Natural killer cell treated with Interleukin-12 subunit alpha and Interleukin-12 subunit beta and Interleukin-15 and Interleukin-18, amount 100 ng/mL, for 72 hours (primary cell): ENCODE data around the gene SFMBT2. TPM values are rescaled to one million over a fixed set of nuclear protein-coding genes. Genes with fewer than 3 reads are reported as not detected.

Source experiments
- ATAC-seq, 2 donors: fragments of 150-1000 bp; cut with Tn5 transposase in 1 of 2; sonication (Bioruptor Pico), chemical (Tn5 transposase) in 1 of 2; 2 replicates each; pipeline ENCODE4 v1.10.0; 2021
- DNase-seq: peaks from one replicate; pipeline ENCODE4 v3.0.0; 2022; ENCODE audit warnings: low spot score
- H3K27ac Mint-ChIP-seq, 2 donors: 1 replicate in 1 of 2; 2 replicates in 1 of 2; pipeline ENCODE4 v1.8.0; 2022; ENCODE audit warnings: mixed read lengths in 2 of 2, mild to moderate bottlenecking in 1 of 2, moderate library complexity in 1 of 2
- H3K27me3 Mint-ChIP-seq, 2 donors: 1 replicate in 1 of 2; 2 replicates in 1 of 2; pipeline ENCODE4 v1.8.0; 2022; ENCODE audit warnings: mixed read lengths in 2 of 2
- H3K36me3 Mint-ChIP-seq: one replicate; pipeline ENCODE4 v1.8.0; 2022; ENCODE audit warnings: mixed read lengths
- H3K4me1 Mint-ChIP-seq, 2 donors: 1 replicate in 1 of 2; 2 replicates in 1 of 2; pipeline ENCODE4 v1.8.0; 2022; ENCODE audit warnings: low read depth in 2 of 2, mixed read lengths in 2 of 2, mild to moderate bottlenecking in 1 of 2
- H3K4me3 Mint-ChIP-seq: one replicate; pipeline ENCODE4 v1.8.0; 2022; ENCODE audit warnings: mixed read lengths
- H3K9me3 Mint-ChIP-seq: 2 replicates; pipeline ENCODE4 v1.8.0; 2022; ENCODE audit warnings: mixed read lengths
- total RNA-seq, 2 donors: library from RNA; stranded (reverse); gene quantifications; one replicate each; pipeline ENCODE4 v1.2.3, GENCODE V29; 2022

The SFMBT2 gene
- total RNA-seq = 100 to 1,000 TPM in 1 of 2 donors, 10 to 100 TPM in 1; 94.9 to 101 TPM

DNA sequence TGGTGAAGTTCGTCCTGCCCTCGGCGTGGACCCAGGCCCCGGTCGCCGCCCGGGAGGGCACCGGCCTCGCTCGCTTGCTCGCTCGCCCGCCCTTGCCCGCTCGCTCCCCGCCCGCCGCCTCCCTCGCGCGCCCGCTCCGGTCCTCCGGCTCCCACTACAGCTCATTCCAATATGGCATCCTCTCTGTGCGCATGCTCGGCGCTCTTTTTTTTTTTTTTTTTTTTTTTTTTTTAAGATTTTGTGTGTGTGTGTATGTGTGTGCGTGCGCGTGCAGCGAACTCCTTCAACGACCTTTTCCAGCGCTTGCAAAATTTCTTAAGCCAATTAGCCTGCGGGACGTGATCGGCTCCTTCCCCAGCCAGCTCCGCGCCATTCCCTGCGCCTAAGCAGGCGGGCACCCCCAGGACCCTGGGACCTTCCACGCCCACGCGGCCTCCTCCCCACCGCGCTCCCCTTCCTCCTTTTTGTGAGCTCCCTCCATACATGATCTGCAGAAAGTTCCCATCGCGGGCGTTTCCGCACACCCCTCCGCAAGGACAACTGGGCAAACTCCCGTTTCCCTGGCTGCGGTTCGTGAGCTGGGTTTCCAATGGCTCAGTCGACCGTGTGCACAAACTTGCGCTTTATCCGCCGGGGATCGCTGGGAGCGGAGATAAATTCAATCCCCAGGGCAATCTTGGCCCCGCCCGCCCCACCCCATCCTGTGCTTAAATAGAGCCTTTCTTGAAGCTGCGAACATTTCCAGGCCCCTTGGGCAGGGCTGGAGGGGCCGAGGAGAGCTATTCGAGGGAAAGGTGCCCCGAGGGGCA, at the start of gene SFMBT2:
Gene SFMBT2 (minus strand): TSS at position 173 of the 809 bp plus-strand sequence. CDS start 29,136 bp downstream, outside the sequence.
- H3K4me1 Mint-ChIP-seq = peaks cover 39 to 47% of the 10 kb centered on the region in 2 donors
- DNase-seq (peak; percentile 80), ATAC-seq (peak; percentile 72 to 77)
- H3K4me3 Mint-ChIP-seq = peak within 1 kb of the TSS; percentile 98
- peak within 1 kb of the TSS; percentile 92 to 95 for H3K27ac Mint-ChIP-seq
- H3K27me3 Mint-ChIP-seq = no peaks in the 10 kb centered on the region
- no peaks in the 10 kb centered on the region for H3K9me3 Mint-ChIP-seq
- peaks cover 13% of the 10 kb centered on the region for H3K36me3 Mint-ChIP-seq

DNA sequence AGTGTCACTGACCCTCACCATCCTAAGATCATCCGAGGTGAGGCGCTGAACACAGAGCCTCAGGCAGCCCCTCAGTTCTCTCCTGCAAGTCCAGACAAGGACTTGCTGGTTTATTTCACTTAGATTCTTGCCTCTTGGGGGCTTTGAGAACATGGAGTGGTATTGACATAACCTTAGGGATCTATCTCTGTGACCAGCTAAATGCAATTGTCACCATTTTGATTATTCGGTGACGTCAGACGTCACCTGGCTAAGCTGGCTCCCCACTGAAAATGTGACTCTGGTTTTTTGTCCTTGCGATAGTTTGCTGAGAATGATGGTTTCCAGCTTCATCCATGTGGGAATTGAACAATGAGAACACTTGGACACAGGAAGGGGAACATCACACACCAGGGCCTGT, 49.2 kb upstream of the SFMBT2 start:
- no peaks in the 10 kb centered on the region for H3K4me1 Mint-ChIP-seq
- no peaks in the 10 kb centered on the region for H3K9me3 Mint-ChIP-seq
- no peak for DNase-seq
- no peak overlapping the region for H3K4me3 Mint-ChIP-seq
- no peak overlapping the region for H3K27ac Mint-ChIP-seq
- H3K27me3 Mint-ChIP-seq = no peaks in the 10 kb centered on the region
- H3K36me3 Mint-ChIP-seq = no peaks in the 10 kb centered on the region
- ATAC-seq = no peak

DNA sequence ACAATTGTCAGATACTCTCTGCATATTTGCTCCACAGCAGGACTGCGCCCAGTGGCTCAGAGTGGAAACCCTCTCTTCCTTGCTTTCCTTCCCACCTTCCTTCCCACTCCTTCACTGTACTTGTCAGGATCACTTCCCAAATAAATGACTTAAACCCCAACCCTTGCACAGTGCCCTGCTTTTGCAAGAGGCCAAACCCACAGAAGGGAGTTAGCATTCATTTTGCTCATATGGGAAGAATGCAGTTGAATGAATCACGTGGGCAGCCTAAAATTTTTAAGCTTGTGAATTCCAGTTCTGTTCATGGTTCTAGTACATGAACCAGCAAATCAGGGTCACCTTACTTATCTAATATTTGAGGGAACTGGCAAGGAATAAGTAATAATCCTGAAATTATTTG, 47.7 kb upstream of the SFMBT2 start:
- Mint-ChIP-seq H3K4me1 (no peaks in the 10 kb centered on the region), H3K27me3 (no peaks in the 10 kb centered on the region), H3K27ac (no peak overlapping the region), H3K9me3 (no peaks in the 10 kb centered on the region), H3K36me3 (no peaks in the 10 kb centered on the region), H3K4me3 (no peak overlapping the region)
- DNase-seq = no peak
- ATAC-seq = no peak

DNA sequence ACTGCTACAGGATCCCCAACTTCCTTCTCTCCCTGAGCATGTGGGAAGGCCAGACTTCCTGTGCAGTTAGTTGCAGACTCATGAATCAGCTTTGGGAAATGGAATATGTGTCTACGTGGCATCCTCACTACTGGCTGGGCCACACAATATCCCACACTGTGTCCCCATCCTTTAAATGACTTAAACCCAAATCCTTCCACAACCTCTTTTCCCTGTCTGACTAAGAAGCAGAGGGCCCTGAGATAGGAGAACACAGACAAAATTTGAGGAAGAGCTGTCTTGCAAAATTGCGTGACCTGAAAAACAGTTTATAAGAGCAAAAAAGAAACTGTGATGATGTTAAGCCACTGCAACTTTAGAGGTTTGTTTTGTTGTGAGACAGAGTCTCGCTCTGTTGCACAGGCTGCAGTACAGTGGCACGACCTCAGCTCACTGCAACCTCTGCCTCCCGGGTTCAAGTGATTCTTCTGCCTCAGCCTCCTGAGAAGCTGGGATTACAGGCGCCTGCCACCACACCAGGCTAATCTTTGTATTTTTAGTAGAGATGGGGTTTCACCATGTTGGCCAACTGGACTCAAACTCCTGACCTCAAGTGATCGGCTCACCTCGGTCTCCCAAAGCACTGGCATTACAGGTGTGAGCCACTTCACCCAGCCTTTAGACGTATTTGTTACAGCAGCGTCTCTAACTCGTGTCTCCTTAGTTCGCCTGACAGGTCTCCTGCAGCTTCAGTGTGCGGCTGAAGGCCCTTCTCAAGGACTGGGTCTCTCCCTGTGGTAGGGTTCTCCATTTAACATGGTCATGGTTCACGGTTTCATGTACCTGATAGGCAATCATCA, 46.9 kb upstream of the SFMBT2 start:
- H3K9me3 Mint-ChIP-seq = no peaks in the 10 kb centered on the region
- no peaks in the 10 kb centered on the region for H3K4me1 Mint-ChIP-seq
- H3K27me3 Mint-ChIP-seq = no peaks in the 10 kb centered on the region
- no peak overlapping the region for H3K4me3 Mint-ChIP-seq
- no peaks in the 10 kb centered on the region for H3K36me3 Mint-ChIP-seq
- no peak for DNase-seq
- ATAC-seq = no peak
- no peak overlapping the region for H3K27ac Mint-ChIP-seq

DNA sequence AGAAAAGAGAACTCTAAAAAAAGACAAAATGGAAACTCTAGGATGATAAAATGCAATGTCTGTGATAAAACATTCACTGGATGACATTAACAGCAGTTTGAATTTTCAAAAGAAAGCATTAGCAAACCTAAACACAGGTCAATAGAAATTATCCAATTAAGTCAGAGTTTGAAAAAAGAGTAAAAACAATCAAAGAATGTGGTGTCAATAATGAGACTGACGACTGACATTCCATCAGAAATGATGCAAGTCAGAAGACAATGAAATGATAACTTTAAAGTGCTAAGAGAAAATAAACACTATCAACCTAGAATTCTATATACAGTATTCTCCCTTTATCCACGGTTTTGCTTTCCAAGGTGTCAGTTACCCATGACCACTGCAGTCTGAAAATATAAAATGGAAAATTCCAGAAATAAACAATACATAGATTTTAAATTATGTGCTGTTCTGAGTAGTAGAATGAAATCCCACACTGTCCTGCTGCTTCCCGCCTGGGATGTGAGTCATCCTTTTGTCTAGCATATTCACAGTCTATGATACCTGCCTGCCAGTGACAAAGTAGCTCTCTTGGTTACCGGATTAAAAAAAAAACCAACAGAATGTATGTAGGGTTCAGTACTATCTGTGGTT, 38.3 kb upstream of the SFMBT2 start:
- H3K4me1 Mint-ChIP-seq = peaks cover 0 to 6% of the 10 kb centered on the region in 2 donors
- no peak for DNase-seq
- H3K36me3 Mint-ChIP-seq = peaks cover 5% of the 10 kb centered on the region
- H3K9me3 Mint-ChIP-seq = peaks cover 6% of the 10 kb centered on the region
- peaks cover 0 to 6% of the 10 kb centered on the region in 2 donors for H3K27me3 Mint-ChIP-seq
- ATAC-seq = no peak
- H3K4me3 Mint-ChIP-seq = no peak overlapping the region
- H3K27ac Mint-ChIP-seq = no peak overlapping the region

DNA sequence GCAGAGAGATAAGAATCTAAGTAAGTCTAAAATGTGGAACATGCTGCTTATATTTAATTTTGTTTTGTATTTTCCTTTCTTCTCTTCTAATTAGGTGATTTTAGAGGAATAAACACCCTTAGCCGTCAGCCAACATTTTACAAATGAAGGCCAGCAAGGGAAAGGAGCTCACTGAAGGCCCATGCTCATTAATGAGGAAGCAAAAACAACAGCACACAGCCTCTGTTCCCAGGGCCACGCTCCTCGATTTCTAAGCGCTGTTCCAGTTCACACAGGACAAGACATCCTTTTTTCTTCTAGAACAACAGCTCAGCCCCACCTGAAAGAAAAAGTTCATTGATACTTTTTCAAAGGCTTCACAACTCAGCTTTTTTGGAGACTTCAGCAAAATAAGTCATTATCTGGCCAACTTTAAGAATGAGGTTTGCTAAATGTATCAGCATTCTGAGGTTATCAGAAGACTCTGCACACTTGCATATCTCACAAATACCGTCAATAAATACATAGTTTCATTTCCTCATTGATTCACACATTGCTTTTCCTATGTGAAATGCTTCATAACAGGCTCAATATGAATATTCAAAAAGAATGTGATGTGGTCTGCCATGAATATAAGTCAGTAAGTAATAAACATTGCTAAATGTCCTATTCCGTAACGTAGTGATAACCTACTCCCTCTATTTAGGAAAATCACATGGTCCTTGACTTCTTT, 34.8 kb upstream of the SFMBT2 start:
- ATAC-seq (no peak), DNase-seq (no peak)
- Mint-ChIP-seq H3K9me3 (peaks cover 6% of the 10 kb centered on the region), H3K27me3 (peaks cover 2 to 7% of the 10 kb centered on the region in 2 donors), H3K4me1 (peaks cover 0 to 6% of the 10 kb centered on the region in 2 donors), H3K4me3 (no peak overlapping the region), H3K27ac (no peak overlapping the region), H3K36me3 (peaks cover 5% of the 10 kb centered on the region)

DNA sequence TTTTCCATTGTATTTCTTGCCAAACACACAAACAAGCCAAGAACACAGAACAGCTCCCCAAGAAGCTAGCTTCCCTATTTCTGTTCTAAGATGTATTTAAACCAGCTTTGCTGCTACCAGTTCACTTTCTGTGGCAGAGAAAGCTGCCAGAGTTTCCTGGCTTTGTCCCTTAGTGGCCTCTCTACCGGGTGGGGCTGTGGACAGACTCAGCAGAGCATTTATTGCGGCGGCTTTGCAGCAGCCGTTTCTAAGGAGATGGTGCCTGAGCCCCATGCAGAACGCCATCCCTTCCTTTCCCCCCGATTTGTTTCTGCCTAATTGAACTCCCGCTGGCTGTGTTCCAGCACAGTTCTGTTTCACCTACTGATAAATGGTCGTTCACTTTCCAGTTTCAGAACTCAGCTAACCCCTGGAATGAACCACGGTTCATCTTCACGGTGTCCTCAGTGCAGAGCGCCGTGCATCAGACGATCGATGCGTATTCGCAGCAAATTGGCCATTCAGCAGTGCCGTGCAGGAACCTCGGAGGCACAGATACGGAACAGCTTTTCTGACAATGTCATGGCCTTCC, 33.8 kb upstream of the SFMBT2 start:
- DNase-seq (no peak), ATAC-seq (no peak)
- H3K27me3 Mint-ChIP-seq = peaks cover 5 to 7% of the 10 kb centered on the region in 2 donors
- peaks cover 0 to 6% of the 10 kb centered on the region in 2 donors for H3K4me1 Mint-ChIP-seq
- H3K9me3 Mint-ChIP-seq = peaks cover 6% of the 10 kb centered on the region
- H3K4me3 Mint-ChIP-seq = no peak overlapping the region
- peaks cover 5% of the 10 kb centered on the region for H3K36me3 Mint-ChIP-seq
- H3K27ac Mint-ChIP-seq = no peak overlapping the region

DNA sequence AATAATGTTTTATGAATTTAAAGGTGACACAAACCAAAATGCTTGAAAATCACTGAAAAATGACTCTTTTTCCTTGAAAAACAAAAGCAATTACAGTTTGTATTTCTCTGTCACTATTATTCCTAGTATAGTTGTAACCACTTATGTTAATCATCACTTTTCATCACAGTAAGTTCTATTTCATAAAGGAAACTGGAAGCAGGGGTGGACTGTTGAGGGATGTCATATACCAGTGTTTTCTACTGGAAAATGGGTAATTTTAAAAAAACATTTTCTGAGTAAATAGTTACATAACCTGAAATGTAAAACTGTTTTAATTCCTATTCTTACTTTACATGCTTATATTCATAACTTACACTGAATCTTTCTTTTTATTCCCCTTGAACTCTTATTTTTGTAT, 32.2 kb upstream of the SFMBT2 start:
- Mint-ChIP-seq H3K9me3 (peaks cover 2% of the 10 kb centered on the region), H3K4me3 (no peak overlapping the region), H3K36me3 (no peaks in the 10 kb centered on the region), H3K4me1 (peaks cover 0 to 6% of the 10 kb centered on the region in 2 donors), H3K27ac (no peak overlapping the region), H3K27me3 (peaks cover 7 to 9% of the 10 kb centered on the region in 2 donors)
- ATAC-seq (no peak), DNase-seq (no peak)

DNA sequence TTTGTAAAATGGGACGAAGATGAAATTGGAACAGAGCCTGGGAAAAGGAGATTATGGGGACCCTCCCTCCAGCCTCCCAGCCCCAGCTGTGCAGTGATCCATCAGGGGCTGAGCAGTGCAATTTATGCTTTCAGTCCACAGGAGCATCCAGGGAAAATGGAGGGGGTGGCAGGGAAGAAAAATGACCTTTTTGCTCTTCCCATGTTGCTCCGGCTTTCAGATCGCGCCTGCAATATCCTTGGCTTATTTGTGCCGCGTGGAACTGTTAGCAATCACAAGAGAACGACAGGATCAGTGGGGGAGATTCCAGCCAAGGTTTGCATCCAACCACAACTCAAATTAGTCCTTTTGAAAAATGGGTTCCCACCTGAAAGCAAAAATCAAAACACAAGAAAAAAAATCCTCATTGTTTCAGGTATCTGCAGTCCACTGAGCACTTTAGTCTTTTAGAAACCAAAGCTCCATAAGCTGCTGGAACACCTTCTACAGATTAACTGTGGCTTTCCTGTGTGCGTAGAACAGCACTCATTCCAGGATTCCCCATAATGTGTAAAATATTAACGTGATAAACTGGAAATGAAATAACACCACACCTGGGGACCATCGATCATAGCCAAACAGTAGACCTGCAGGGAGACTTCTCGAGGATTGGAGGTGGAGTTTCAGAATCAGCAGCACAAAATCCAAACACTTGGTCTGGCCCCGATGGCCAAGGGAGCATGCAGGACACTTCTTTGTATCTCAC, 30.7 kb upstream of the SFMBT2 start:
- peaks cover 7 to 9% of the 10 kb centered on the region in 2 donors for H3K27me3 Mint-ChIP-seq
- H3K27ac Mint-ChIP-seq = no peak overlapping the region
- peaks cover 10 to 11% of the 10 kb centered on the region in 2 donors for H3K4me1 Mint-ChIP-seq
- no peaks in the 10 kb centered on the region for H3K36me3 Mint-ChIP-seq
- H3K4me3 Mint-ChIP-seq = no peak overlapping the region
- ATAC-seq = no peak
- no peaks in the 10 kb centered on the region for H3K9me3 Mint-ChIP-seq
- DNase-seq = no peak

DNA sequence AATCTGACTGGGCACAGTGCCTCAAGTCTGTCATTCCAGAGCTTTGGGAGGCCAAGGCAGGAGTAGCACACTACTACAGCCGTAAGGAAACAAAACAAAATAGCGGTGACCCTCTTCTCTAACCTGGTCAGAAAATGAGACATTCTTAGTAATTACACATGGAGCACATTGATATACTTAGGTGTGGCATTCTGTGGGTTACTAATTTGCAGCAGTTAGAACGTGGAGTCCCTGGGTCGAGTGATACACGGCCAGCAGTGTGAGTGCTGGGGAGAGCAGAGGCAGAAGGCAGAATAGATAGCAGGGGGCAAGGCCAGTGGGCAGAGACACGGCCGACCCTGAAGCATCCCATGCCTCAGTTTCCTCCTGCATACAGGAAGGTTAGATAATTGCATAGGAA, 28.9 kb upstream of the SFMBT2 start:
- no peak for ATAC-seq
- peaks cover 12 to 20% of the 10 kb centered on the region in 2 donors for H3K4me1 Mint-ChIP-seq
- H3K27me3 Mint-ChIP-seq = peaks cover 7 to 8% of the 10 kb centered on the region in 2 donors
- no peaks in the 10 kb centered on the region for H3K36me3 Mint-ChIP-seq
- no peak overlapping the region for H3K4me3 Mint-ChIP-seq
- H3K27ac Mint-ChIP-seq = no peak overlapping the region
- no peak for DNase-seq
- no peaks in the 10 kb centered on the region for H3K9me3 Mint-ChIP-seq

DNA sequence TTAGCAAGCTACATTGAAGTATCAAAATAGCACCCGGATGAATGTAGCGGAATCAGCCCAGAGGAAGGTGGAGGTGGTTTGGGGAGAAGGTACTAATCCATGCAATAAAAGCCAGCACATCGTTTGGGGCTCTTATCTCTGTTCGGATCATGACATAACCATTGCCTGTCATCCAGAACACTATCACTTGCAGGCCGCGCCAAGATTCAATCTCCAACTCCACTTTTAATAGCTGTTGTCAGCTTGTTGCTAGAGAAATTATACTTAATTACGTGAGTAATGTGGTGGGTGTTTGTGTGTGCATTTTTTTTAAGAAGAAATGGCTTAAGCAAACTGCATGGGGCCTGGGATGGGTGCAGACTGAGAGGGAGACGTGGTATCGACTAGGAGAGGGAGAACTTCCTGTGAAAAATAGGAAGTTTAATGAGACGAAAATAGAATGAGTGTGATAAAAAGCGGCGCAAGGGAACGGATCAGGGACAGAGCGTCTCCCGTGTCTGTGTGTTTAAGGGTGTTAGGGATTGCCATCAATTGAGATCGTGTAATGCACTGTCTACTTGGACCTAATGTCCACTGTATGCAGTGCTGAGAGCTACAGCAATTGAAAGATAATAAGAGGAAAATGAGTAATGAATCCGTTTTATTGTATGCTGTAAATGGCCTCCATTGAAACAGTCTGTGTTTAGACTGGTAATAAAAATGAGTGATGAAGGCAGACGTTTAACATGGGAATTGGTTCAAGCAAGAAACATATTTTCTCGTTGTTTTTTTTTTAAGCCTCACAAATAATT, 27.6 kb upstream of the SFMBT2 start:
- DNase-seq (no peak), ATAC-seq (no peak)
- Mint-ChIP-seq H3K4me3 (no peak overlapping the region), H3K4me1 (peaks cover 11 to 20% of the 10 kb centered on the region in 2 donors), H3K27me3 (peaks cover 9 to 11% of the 10 kb centered on the region in 2 donors), H3K36me3 (no peaks in the 10 kb centered on the region), H3K27ac (no peak overlapping the region), H3K9me3 (no peaks in the 10 kb centered on the region)
